SU-DHL-6 (cell line): ENCODE measurements around the gene CFAP69.
"Not testable (repeated sequence)": the region's sequence is repeated elsewhere in the genome, so short reads cannot be mapped to it uniquely, and the experiment has no call there.

Experiments
- H2AFZ ChIP-seq: fragments of 200-600 bp; sonication (generic); 2 replicates; pipeline ENCODE4 v1.6.1; 2014; ENCODE audit warnings: low read depth, mild to moderate bottlenecking, moderate library complexity, mixed read lengths, antibody characterized with exemption, low read length; ENCODE audit not compliant: severe bottlenecking
- H3F3A ChIP-seq: fragments of 200-600 bp; shearing (Covaris generic); 2 replicates; pipeline ENCODE4 v1.6.0; 2016; ENCODE audit warnings: antibody characterized with exemption, mild to moderate bottlenecking; ENCODE audit not compliant: insufficient read depth
- H3K27ac ChIP-seq: fragments of 200-600 bp; sonication (generic); 2 replicates; pipeline ENCODE4 v1.5.1; 2016; ENCODE audit warnings: low read depth, mild to moderate bottlenecking, low read length, moderate library complexity, mixed read lengths
- H3K27me3 ChIP-seq: fragments of 200-600 bp; sonication (generic), shearing (Covaris generic); 2 replicates; pipeline ENCODE4 v1.6.0; 2014; ENCODE audit warnings: mild to moderate bottlenecking, low read length
- H3K36me3 ChIP-seq: fragments of 200-600 bp; sonication (generic); 2 replicates; pipeline ENCODE4 v1.6.1; 2014; ENCODE audit warnings: mild to moderate bottlenecking, low read length, mixed read lengths
- H3K4me2 ChIP-seq: fragments of 300-600, 200-600 bp; shearing (Covaris generic), sonication (generic); 2 replicates; pipeline ENCODE4 v1.6.0; 2014; ENCODE audit warnings: low read length, low read depth, mild to moderate bottlenecking; ENCODE audit not compliant: poor library complexity, severe bottlenecking
- H3K4me3 ChIP-seq: fragments of 200-600 bp; sonication (generic); 2 replicates; pipeline ENCODE4 v1.5.1; 2014; ENCODE audit warnings: antibody characterized with exemption, low read length, mild to moderate bottlenecking, mixed read lengths; ENCODE audit not compliant: insufficient read depth, poor library complexity, severe bottlenecking
- H3K79me2 ChIP-seq: fragments of 200-600 bp; sonication (generic); 2 replicates; pipeline ENCODE4 v1.6.1; 2014; ENCODE audit warnings: mild to moderate bottlenecking, low read length, moderate library complexity; ENCODE audit not compliant: insufficient read depth
- H3K9ac ChIP-seq: fragments of 200-600 bp; sonication (generic); 2 replicates; pipeline ENCODE4 v1.7.0; 2014; ENCODE audit warnings: mild to moderate bottlenecking, low read length
- H3K9me2 ChIP-seq: fragments of 200-600 bp; sonication (generic); replicated peaks from 2 replicates; pipeline ENCODE4 v1.6.1; 2014; ENCODE audit warnings: low read length; ENCODE audit not compliant: insufficient read depth
- H3K9me3 ChIP-seq: fragments of 200-600 bp; sonication (generic); 2 replicates; pipeline ENCODE4 v1.6.1; 2014; ENCODE audit warnings: low read length, mixed read lengths; ENCODE audit not compliant: insufficient read depth
- H4K20me1 ChIP-seq: fragments of 200-600 bp; sonication (generic); 2 replicates; pipeline ENCODE4 v1.6.1; 2014; ENCODE audit warnings: low read depth, mild to moderate bottlenecking, antibody characterized with exemption, low read length, moderate library complexity, mixed read lengths
- EZH2phosphoT487 ChIP-seq: fragments of 200-600 bp; sonication (generic), shearing (Covaris generic); conservative IDR thresholded peaks from 2 replicates; pipeline ENCODE4 v1.6.1; 2018; ENCODE audit warnings: mild to moderate bottlenecking, antibody characterized with exemption, low read length, moderate library complexity, mixed read lengths
- TF ChIP-seq, protein P1 (sequence below): fragments of 200-600 bp; sonication (generic); IDR thresholded peaks from one replicate; pipeline ENCODE4 v1.5.1; 2017; ENCODE audit warnings: antibody characterized with exemption, mild to moderate bottlenecking, low read length, moderate library complexity; ENCODE audit not compliant: insufficient read depth, poor library complexity, severe bottlenecking

The CFAP69 gene

DNA sequence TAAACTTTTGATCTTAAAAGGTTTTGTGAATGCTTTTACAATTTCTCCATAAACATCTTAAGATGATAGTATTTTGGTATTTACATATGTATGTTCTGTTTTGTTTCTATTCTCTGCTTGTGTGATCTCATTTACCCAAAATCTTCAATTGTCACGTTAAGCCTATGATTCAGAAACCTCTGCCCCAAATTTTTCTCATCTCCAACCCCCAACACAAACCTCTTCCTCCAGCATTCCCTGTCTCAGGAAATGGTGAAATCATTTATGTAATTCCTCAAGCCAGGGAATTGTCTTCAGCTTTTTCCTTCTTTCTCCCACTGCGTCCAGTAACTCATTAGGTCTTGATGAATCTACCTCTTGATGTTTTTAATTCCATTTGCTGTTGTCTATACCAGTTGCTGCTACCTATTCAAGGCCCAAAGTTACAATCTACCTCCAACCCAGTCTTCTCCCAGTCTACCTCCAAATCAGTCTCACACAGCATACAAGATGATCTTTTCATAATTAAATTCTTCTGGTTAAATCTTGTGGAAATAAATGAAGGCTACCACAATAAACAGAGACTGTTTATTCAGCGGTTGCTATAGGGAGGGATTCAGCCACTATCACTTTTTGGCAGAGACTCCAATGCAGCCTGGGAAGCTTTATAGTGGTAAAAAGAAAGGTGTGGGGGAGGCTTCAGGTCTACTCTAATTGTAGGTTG, 5.8 kb downstream of the CFAP69 start:
- H3K79me2 ChIP-seq, result no peaks in the 10 kb centered on the region
- H2AFZ ChIP-seq, result no peak overlapping the region
- H3K9me3 ChIP-seq, result no peaks in the 10 kb centered on the region
- H4K20me1 ChIP-seq, result no peaks in the 10 kb centered on the region
- no peak overlapping the region for H3K9ac ChIP-seq
- no peak overlapping the region for H3K4me2 ChIP-seq
- H3K27me3 ChIP-seq, result no peaks in the 10 kb centered on the region
- H3F3A ChIP-seq, result no peaks in the 10 kb centered on the region
- H3K9me2 ChIP-seq, result no peaks in the 10 kb centered on the region
- H3K4me3 ChIP-seq, result no peak overlapping the region
- TF ChIP-seq, protein P1, sequence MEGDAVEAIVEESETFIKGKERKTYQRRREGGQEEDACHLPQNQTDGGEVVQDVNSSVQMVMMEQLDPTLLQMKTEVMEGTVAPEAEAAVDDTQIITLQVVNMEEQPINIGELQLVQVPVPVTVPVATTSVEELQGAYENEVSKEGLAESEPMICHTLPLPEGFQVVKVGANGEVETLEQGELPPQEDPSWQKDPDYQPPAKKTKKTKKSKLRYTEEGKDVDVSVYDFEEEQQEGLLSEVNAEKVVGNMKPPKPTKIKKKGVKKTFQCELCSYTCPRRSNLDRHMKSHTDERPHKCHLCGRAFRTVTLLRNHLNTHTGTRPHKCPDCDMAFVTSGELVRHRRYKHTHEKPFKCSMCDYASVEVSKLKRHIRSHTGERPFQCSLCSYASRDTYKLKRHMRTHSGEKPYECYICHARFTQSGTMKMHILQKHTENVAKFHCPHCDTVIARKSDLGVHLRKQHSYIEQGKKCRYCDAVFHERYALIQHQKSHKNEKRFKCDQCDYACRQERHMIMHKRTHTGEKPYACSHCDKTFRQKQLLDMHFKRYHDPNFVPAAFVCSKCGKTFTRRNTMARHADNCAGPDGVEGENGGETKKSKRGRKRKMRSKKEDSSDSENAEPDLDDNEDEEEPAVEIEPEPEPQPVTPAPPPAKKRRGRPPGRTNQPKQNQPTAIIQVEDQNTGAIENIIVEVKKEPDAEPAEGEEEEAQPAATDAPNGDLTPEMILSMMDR, result no peak
- TF ChIP-seq EZH2phosphoT487, result no peak
- H3K36me3 ChIP-seq, result no peaks in the 10 kb centered on the region
- no peak overlapping the region for H3K27ac ChIP-seq

DNA sequence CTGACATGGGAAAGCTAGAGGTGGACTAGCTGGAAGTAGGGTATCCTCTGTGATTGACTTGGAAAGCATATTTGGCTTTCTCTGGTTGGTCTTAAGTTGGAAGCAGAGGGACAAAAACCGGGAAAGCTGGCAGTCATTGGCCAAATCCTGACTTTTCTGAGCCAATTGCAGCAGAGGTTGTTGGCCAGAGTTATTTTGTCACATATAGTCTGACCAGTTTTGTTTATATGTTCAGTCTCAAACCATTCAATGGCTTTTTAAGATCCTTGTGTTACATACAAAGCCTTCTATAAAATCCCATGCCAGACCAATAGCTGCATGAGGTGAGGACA, 6.3 kb downstream of the CFAP69 start:
- Histone ChIP-seq H3K4me2 (no peak overlapping the region), H3K9me3 (no peaks in the 10 kb centered on the region), H3K79me2 (no peaks in the 10 kb centered on the region), H4K20me1 (no peaks in the 10 kb centered on the region), H3K4me3 (no peak overlapping the region), H3K9me2 (no peaks in the 10 kb centered on the region), H3K36me3 (no peaks in the 10 kb centered on the region), H2AFZ (no peak overlapping the region), H3K9ac (no peak overlapping the region), H3F3A (no peaks in the 10 kb centered on the region), H3K27me3 (no peaks in the 10 kb centered on the region), H3K27ac (no peak overlapping the region)
- no peak for TF ChIP-seq EZH2phosphoT487
- TF ChIP-seq, protein P1, result no peak

DNA sequence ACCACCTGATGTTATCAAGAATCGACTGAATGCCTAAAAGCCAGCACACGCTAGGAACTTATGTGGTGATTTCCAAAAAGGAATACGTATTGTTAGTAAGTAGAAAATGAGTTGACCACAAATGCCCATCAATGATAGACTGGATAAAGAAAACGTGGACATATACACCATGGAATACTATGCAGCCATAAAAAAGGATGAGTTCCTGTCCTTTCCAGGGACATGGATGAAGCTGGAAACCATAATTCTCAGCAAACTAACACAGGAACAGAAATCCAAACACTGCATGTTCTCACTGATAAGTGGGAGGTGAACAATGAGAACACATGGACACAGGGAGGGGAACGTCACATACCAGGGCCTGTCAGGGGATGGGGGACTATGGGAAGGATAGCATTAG, 11.0 kb downstream of the CFAP69 start:
- not testable (repeated sequence) for H3K36me3 ChIP-seq, H3K9me3 ChIP-seq, H3K4me3 ChIP-seq

DNA sequence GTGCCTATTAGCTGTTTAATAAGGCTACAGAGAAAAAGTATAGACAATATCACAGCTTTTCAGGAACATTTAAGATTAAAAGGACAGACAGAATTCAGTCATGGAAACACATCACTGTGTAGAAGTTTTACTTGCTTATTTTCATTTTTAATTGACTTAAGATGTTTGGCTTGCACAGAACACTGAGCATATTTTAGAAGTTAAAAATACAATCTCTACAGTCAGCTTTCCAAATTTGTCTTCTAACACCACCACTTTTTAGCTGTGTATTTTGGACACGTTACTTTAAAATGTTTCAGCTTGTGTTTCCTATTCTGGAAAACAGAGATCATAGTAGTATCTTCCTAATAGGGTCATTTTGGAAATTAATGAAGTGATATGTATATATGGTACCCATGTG, 11.8 kb downstream of the CFAP69 start:
- TF ChIP-seq, protein P1, result no peak
- no peak for TF ChIP-seq EZH2phosphoT487

More for the DNA sequence above, 11.0 kb downstream of the CFAP69 start:
- not testable (repeated sequence) for H3K4me2 ChIP-seq, H2AFZ ChIP-seq, H3K27me3 ChIP-seq, H3K9me2 ChIP-seq, H4K20me1 ChIP-seq, H3K9ac ChIP-seq, H3F3A ChIP-seq, H3K27ac ChIP-seq, H3K79me2 ChIP-seq

More for the DNA sequence above, 11.8 kb downstream of the CFAP69 start:
- no peak overlapping the region for H3K9ac ChIP-seq
- H3F3A ChIP-seq, result no peaks in the 10 kb centered on the region
- H3K4me2 ChIP-seq, result no peak overlapping the region
- H2AFZ ChIP-seq, result no peak overlapping the region
- no peaks in the 10 kb centered on the region for H3K9me3 ChIP-seq
- no peaks in the 10 kb centered on the region for H3K9me2 ChIP-seq
- H3K4me3 ChIP-seq, result no peak overlapping the region
- H3K27ac ChIP-seq, result no peak overlapping the region
- no peaks in the 10 kb centered on the region for H3K27me3 ChIP-seq
- H3K79me2 ChIP-seq, result no peaks in the 10 kb centered on the region
- no peaks in the 10 kb centered on the region; the same call in 1 of the 2 replicates for H4K20me1 ChIP-seq
- no peaks in the 10 kb centered on the region for H3K36me3 ChIP-seq
